Measurements from ENCODE around the gene BRD2. TPM values are rescaled to one million over a fixed set of nuclear protein-coding genes. Genes with fewer than 3 reads are reported as not detected.

BRD2 gene
- total RNA-seq, 1 donor from 2014 or later, result 331 TPM

GRCh38 chr6:32983964-32984621 lies 15.7 kb downstream of the BRD2 start:
- intact Hi-C loops (cut with micrococcal nuclease), result loop anchor here (1.0 to 2.0 kb wide), 2 partner anchors 43 to 51 kb away; partner anchors contain the start of gene HLA-DMB

GRCh38 chr6:32984622-32985389 lies 16.4 kb downstream of the BRD2 start:
- intact Hi-C loops (cut with micrococcal nuclease), result loop anchor here (1.0 to 2.0 kb wide), 4 partner anchors 33 to 100 kb away; partner anchors contain the start of gene HLA-DMB

- intact Hi-C loops (cut with micrococcal nuclease), result no loop called here
Observed at GRCh38 chr6:32989368-32989767, 21.0 kb downstream of the BRD2 start.

GRCh38 chr6:32991972-32992371 lies 23.6 kb downstream of the BRD2 start:
- intact Hi-C loops (cut with micrococcal nuclease), result no loop called here

- intact Hi-C loops (cut with micrococcal nuclease), result no loop called here
Observed at GRCh38 chr6:32993363-32993973, 25.1 kb downstream of the BRD2 start.

- intact Hi-C loops (cut with micrococcal nuclease), result no loop called here
Observed at GRCh38 chr6:32995448-32995847, 27.1 kb downstream of the BRD2 start.

GRCh38 chr6:33000055-33000454 lies 31.7 kb downstream of the BRD2 start:
- intact Hi-C loops (cut with micrococcal nuclease), result no loop called here

- intact Hi-C loops (cut with micrococcal nuclease), result no loop called here
Observed at GRCh38 chr6:33001685-33002084, 33.3 kb downstream of the BRD2 start.

GRCh38 chr6:33004940-33005339 lies 36.5 kb downstream of the BRD2 start:
- intact Hi-C loops (cut with micrococcal nuclease), result no loop called here

GRCh38 chr6:33007831-33008400 lies 39.5 kb downstream of the BRD2 start:
- intact Hi-C loops (cut with micrococcal nuclease), result no loop called here

GRCh38 chr6:33008944-33009861 lies 40.8 kb downstream of the BRD2 start, which contains the start of gene HLA-DOA:
TSS of gene HLA-DOA (minus strand) at chr6:33009591.
- intact Hi-C loops (cut with micrococcal nuclease), result no loop called here

- intact Hi-C loops (cut with micrococcal nuclease), result no loop called here
Observed at GRCh38 chr6:33010356-33010755, 42.0 kb downstream of the BRD2 start.

GRCh38 chr6:33013608-33014007 lies 45.2 kb downstream of the BRD2 start:
- intact Hi-C loops (cut with micrococcal nuclease), result loop anchor here (1.0 kb wide), 3 partner anchors 69 to 235 kb away; no protein-coding TSS in a partner anchor

GRCh38 chr6:33014841-33015634 lies 46.6 kb downstream of the BRD2 start:
- intact Hi-C loops (cut with micrococcal nuclease), result loop anchor here (1.0 kb wide), 3 partner anchors 67 to 233 kb away; no protein-coding TSS in a partner anchor

- intact Hi-C loops (cut with micrococcal nuclease), result no loop called here
Observed at GRCh38 chr6:33015798-33016197, 47.4 kb downstream of the BRD2 start.

GRCh38 chr6:33017018-33017417 lies 48.6 kb downstream of the BRD2 start:
- intact Hi-C loops (cut with micrococcal nuclease), result no loop called here

GRCh38 chr6:33017694-33018353 lies 49.4 kb downstream of the BRD2 start:
- intact Hi-C loops (cut with micrococcal nuclease), result no loop called here

GRCh38 chr6:33018418-33018817 lies 50.0 kb downstream of the BRD2 start:
- intact Hi-C loops (cut with micrococcal nuclease), result no loop called here

- intact Hi-C loops (cut with micrococcal nuclease), result no loop called here
Observed at GRCh38 chr6:33018904-33019303, 50.5 kb downstream of the BRD2 start.
